K562 (cell line): ENCODE results near the gene ATXN7. TPM values are rescaled to one million over a fixed set of nuclear protein-coding genes. Genes with fewer than 3 reads are reported as not detected.
A peak's percentile ranks its signal among the peaks of the same experiment; 100 is the strongest.

Experiments used
- CBFB ChIP-seq: sonication (generic); formaldehyde crosslinking; IDR thresholded peaks from 2 replicates; pipeline ENCODE4 v1.4.0; 2020; ENCODE audit warnings: mild to moderate bottlenecking, missing genetic modification reagents
- CEBPG ChIP-seq, 3 experiments: fragments of 200-800 bp in 1 of 3; sonication (Bioruptor generic) in 1 of 3; sonication (generic) in 1 of 3; formaldehyde crosslinking in 1 of 3; IDR thresholded peaks in 2 of 3; conservative IDR thresholded peaks in 1 of 3; 2 replicates each; pipeline versions ENCODE4 v1.6.1 to v1.8.0; 2016 to 2022; ENCODE audit warnings: missing compliant biosample characterization in 2 of 3, missing genetic modification characterization in 2 of 3, mild to moderate bottlenecking in 1 of 3, missing genetic modification reagents in 1 of 3
- CREM ChIP-seq: IDR thresholded peaks from 2 replicates; pipeline ENCODE4 v1.6.1; 2014; ENCODE audit warnings: antibody characterized with exemption, low read depth
- HNRNPLL ChIP-seq: fragments of 200-400 bp; formaldehyde crosslinking; IDR thresholded peaks from 2 replicates; pipeline ENCODE4 v1.6.1; 2017; ENCODE audit warnings: low read length, low read depth, mild to moderate bottlenecking; ENCODE audit not compliant: poor library complexity, severe bottlenecking
- IRF2 ChIP-seq: sonication (generic); formaldehyde crosslinking; IDR thresholded peaks from 2 replicates; pipeline ENCODE4 v1.8.1; 2022; ENCODE audit warnings: mild to moderate bottlenecking, missing genetic modification reagents
- NR2C1 ChIP-seq, 2 experiments: fragments of 450-650 bp; IDR thresholded peaks; 2 replicates each; pipeline ENCODE4 v1.6.1; 2017; ENCODE audit warnings: mild to moderate bottlenecking in 2 of 2, antibody characterized with exemption in 1 of 2, inconsistent platforms in 1 of 2, missing compliant biosample characterization in 1 of 2, missing genetic modification characterization in 1 of 2
- PPARD ChIP-seq: fragments of 250-450 bp; sonication (Bioruptor Pico); IDR thresholded peaks from 2 replicates; pipeline ENCODE4 v1.8.0; 2022; ENCODE audit warnings: inconsistent platforms, mild to moderate bottlenecking, moderate library complexity
- SMARCC2 ChIP-seq: fragments of 450-650 bp; IDR thresholded peaks from 2 replicates; pipeline ENCODE4 v1.6.1; 2017; ENCODE audit warnings: antibody characterized with exemption, moderate library complexity, mild to moderate bottlenecking, low read depth
- YY1 ChIP-seq, 3 experiments: IDR thresholded peaks; 2 replicates each; pipeline ENCODE4 v1.6.1; 2011; ENCODE audit warnings: low read length in 2 of 3, mild to moderate bottlenecking in 2 of 3, moderate library complexity in 2 of 3, borderline replicate concordance in 1 of 3, control low read depth in 1 of 3, low read depth in 1 of 3; ENCODE audit not compliant: insufficient read depth in 3 of 3, insufficient replicate concordance in 2 of 3, control insufficient read depth in 1 of 3, insufficient read length in 1 of 3; ENCODE audit errors: extremely low read depth in 1 of 3
- ZFX ChIP-seq: sonication (generic); formaldehyde crosslinking; IDR thresholded peaks from 2 replicates; pipeline ENCODE4 v1.8.0; 2022; ENCODE audit warnings: mild to moderate bottlenecking, missing genetic modification reagents, moderate library complexity
- ZNF217 ChIP-seq: sonication (generic); formaldehyde crosslinking; IDR thresholded peaks from 2 replicates; pipeline ENCODE4 v1.8.0; 2022; ENCODE audit warnings: mild to moderate bottlenecking, missing genetic modification reagents
- polyA plus RNA-seq, 8 experiments: library from polyadenylated mRNA; depleted of rRNA in 4 of 8; stranded (reverse) in 5 of 8; unstranded in 3 of 8; fragments of >200 nt; fragmentation: Nextera tagmentation in 2 of 8; fragmentation: Illumina TruSeq in 1 of 8; extraction: Ambion mirVana in 2 of 8; extraction: Trizol in 1 of 8; gene quantifications; 2 replicates each; pipeline versions ENCODE4 v1.2.1 to v1.2.3, GENCODE V29; 2011 to 2014; ENCODE audit warnings: inconsistent platforms in 1 of 8, missing spikeins in 1 of 8
- total RNA-seq, 7 experiments: library from RNA; depleted of rRNA in 6 of 7; stranded (reverse); fragments of >200 nt in 6 of 7; fragmentation: Illumina TruSeq in 2 of 7; extraction: Trizol in 2 of 7; gene quantifications; 2 replicates each; pipeline versions ENCODE4 v1.2.1 to v1.2.3, GENCODE V29; 2011 to 2021; ENCODE audit warnings: low replicate concordance in 1 of 7
- TF ChIP-seq, protein P1 (sequence below): sonication (generic); formaldehyde crosslinking; IDR thresholded peaks from 2 replicates; pipeline ENCODE4 v1.8.0; 2023; ENCODE audit warnings: mild to moderate bottlenecking, missing genetic modification reagents
- TF ChIP-seq, protein P2 (sequence below): fragments of 250-450 bp; sonication (Bioruptor Pico); IDR thresholded peaks from 2 replicates; pipeline ENCODE4 v1.5.0; 2021
- TF ChIP-seq, protein P3 (sequence below): fragments of 250-450 bp; sonication (Bioruptor Pico); IDR thresholded peaks from 2 replicates; pipeline ENCODE4 v1.9.0; 2021; ENCODE audit warnings: mild to moderate bottlenecking, inconsistent platforms
- TF ChIP-seq, protein P4 (sequence below): fragments of 250-450 bp; sonication (Bioruptor Pico); IDR thresholded peaks from 2 replicates; pipeline ENCODE4 v1.8.0; 2021; ENCODE audit warnings: borderline replicate concordance, mild to moderate bottlenecking, moderate library complexity; ENCODE audit not compliant: poor library complexity, severe bottlenecking
- TF ChIP-seq, protein P5 (sequence below): IDR thresholded peaks from 2 replicates; pipeline ENCODE4 v1.6.1; 2016; ENCODE audit warnings: missing genetic modification characterization, missing compliant biosample characterization

ATXN7 gene
- total and polyA plus RNA-seq, 9 of the 15 experiments (the other 6 are each of a cell fraction or from before 2014, with no cell fraction given), result 0.41 to 9.2 (median 6.7) TPM

DNA sequence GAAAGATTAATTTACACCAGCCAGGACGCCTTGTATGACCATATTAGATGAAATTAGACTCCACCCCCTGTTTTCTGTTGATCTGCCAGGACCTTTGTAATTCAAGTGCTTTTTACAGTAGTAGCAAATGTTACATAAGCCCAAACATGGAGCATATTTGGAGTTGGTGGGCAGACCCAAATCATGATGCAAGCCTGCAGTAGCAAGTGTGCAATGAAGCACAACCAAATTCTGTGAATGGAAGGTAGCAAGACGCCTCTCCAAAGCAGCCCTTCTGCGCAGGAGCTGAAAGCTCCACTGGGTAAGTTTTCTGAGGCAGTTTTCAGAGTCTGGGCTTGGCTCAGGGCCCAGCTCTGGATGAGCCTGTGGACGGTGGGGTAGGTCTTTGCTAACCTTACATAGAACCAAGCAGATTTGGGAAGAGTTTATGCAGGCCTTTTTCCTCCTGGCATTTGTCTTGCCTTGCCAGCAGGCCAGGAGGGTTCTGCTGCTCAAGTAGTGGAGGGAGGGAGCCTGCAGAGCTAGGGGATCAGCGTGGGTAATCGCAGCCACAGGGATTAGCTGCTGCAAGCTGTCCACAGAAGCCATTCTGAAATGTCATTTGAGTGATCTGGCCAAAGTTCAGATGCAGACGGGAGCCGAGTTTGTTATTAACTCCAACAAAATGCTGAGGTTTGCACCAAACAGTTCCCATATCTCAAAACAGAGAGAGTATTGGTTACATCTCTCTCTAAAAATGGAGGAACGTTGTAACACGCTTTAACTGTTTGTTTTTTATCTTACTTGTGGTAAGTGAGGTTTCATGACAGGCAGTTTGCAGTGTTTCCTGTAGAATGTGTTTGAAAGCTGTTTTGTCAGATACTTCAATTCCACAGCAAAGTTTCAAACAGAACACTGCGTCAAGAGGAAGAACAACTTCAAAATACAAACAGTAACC, 104.3 kb downstream of the ATXN7 start (continued):
- TF ChIP-seq ZFX, result peak; percentile 54
- TF ChIP-seq PPARD (CRISPR knock-in tag), result no peak
- no peak for TF ChIP-seq HNRNPLL
- TF ChIP-seq, protein P1, sequence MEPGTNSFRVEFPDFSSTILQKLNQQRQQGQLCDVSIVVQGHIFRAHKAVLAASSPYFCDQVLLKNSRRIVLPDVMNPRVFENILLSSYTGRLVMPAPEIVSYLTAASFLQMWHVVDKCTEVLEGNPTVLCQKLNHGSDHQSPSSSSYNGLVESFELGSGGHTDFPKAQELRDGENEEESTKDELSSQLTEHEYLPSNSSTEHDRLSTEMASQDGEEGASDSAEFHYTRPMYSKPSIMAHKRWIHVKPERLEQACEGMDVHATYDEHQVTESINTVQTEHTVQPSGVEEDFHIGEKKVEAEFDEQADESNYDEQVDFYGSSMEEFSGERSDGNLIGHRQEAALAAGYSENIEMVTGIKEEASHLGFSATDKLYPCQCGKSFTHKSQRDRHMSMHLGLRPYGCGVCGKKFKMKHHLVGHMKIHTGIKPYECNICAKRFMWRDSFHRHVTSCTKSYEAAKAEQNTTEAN, result no peak
- TF ChIP-seq NR2C1 (IDR thresholded peaks at IDR 0.05), result no peak
- TF ChIP-seq NR2C1 (tag; IDR thresholded peaks at IDR 0.05), result no peak
- TF ChIP-seq ZNF217 (CRISPR knock-in tag), result no peak
- TF ChIP-seq, protein P2, sequence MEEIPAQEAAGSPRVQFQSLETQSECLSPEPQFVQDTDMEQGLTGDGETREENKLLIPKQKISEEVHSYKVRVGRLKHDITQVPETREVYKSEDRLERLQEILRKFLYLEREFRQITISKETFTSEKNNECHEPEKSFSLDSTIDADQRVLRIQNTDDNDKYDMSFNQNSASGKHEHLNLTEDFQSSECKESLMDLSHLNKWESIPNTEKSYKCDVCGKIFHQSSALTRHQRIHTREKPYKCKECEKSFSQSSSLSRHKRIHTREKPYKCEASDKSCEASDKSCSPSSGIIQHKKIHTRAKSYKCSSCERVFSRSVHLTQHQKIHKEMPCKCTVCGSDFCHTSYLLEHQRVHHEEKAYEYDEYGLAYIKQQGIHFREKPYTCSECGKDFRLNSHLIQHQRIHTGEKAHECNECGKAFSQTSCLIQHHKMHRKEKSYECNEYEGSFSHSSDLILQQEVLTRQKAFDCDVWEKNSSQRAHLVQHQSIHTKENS, result no peak
- TF ChIP-seq CEBPG (CRISPR knock-in tag; IDR thresholded peaks at IDR 0.05), result peak; percentile 70
- TF ChIP-seq CEBPG (tag; conservative IDR thresholded peaks at IDR 0.05 in 1 of 2, IDR thresholded peaks at IDR 0.05 in 1 of 2), result peak in 1 of 2 experiments; percentile 28; a peak in 1 of 4 replicates
- TF ChIP-seq, protein P3, sequence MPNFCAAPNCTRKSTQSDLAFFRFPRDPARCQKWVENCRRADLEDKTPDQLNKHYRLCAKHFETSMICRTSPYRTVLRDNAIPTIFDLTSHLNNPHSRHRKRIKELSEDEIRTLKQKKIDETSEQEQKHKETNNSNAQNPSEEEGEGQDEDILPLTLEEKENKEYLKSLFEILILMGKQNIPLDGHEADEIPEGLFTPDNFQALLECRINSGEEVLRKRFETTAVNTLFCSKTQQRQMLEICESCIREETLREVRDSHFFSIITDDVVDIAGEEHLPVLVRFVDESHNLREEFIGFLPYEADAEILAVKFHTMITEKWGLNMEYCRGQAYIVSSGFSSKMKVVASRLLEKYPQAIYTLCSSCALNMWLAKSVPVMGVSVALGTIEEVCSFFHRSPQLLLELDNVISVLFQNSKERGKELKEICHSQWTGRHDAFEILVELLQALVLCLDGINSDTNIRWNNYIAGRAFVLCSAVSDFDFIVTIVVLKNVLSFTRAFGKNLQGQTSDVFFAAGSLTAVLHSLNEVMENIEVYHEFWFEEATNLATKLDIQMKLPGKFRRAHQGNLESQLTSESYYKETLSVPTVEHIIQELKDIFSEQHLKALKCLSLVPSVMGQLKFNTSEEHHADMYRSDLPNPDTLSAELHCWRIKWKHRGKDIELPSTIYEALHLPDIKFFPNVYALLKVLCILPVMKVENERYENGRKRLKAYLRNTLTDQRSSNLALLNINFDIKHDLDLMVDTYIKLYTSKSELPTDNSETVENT (CRISPR knock-in tag), result no peak
- TF ChIP-seq, protein P4, sequence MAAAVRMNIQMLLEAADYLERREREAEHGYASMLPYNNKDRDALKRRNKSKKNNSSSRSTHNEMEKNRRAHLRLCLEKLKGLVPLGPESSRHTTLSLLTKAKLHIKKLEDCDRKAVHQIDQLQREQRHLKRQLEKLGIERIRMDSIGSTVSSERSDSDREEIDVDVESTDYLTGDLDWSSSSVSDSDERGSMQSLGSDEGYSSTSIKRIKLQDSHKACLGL (CRISPR knock-in tag), result no peak
- TF ChIP-seq CREM, result no peak
- peak in 1 of 3 experiments; percentile 6 for TF ChIP-seq YY1 (IDR thresholded peaks at IDR 0.05; ENCODE audit: borderline replicate concordance in 1 of 3, control insufficient read depth in 1 of 3, extremely low read depth in 1 of 3, insufficient read depth in 3 of 3, insufficient read length in 1 of 3, insufficient replicate concordance in 2 of 3, low read depth in 1 of 3, low read length in 2 of 3)
- TF ChIP-seq SMARCC2, result no peak
- no peak for TF ChIP-seq CBFB (CRISPR knock-in tag)
- TF ChIP-seq, protein P5, sequence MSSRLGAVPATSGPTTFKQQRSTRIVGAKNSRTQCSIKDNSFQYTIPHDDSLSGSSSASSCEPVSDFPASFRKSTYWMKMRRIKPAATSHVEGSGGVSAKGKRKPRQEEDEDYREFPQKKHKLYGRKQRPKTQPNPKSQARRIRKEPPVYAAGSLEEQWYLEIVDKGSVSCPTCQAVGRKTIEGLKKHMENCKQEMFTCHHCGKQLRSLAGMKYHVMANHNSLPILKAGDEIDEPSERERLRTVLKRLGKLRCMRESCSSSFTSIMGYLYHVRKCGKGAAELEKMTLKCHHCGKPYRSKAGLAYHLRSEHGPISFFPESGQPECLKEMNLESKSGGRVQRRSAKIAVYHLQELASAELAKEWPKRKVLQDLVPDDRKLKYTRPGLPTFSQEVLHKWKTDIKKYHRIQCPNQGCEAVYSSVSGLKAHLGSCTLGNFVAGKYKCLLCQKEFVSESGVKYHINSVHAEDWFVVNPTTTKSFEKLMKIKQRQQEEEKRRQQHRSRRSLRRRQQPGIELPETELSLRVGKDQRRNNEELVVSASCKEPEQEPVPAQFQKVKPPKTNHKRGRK, result no peak
- no peak for TF ChIP-seq IRF2 (CRISPR knock-in tag)
